ENCODE data around the gene ROR2. TPM values are rescaled to one million over a fixed set of nuclear protein-coding genes. Genes with fewer than 3 reads are reported as not detected.

ROR2 gene
- total and polyA plus RNA-seq, 2 of the 8 experiments (the other 6 are each of a cell fraction or from before 2014, with no cell fraction given) = 2.7 to 4.3 TPM

GRCh38 chr9:91891915-91892314 is 58.1 kb downstream of the ROR2 start:
- no peak overlapping the region for H3K4me2 ChIP-seq (ENCODE audit: insufficient read depth in 1 of 2, low read depth in 2 of 2, low read length in 2 of 2)
- no peak overlapping the region for H4K91ac ChIP-seq (replicated peaks; ENCODE audit: insufficient read length, low read length)
- H4K20me1 ChIP-seq (replicated peaks in 1 of 2; ENCODE audit: control insufficient read depth in 1 of 2, insufficient read depth in 2 of 2, low read length in 2 of 2) = peaks cover 4 to 8% of the 10 kb centered on the region in 2 experiments
- H3K18ac ChIP-seq (ENCODE audit: extremely low read depth, low read length) = no peak overlapping the region
- H3K4me3 ChIP-seq (ENCODE audit: extremely low read depth in 1 of 4, insufficient read depth in 2 of 4, low read depth in 3 of 4, low read length in 4 of 4) = no peak overlapping the region
- H2BK20ac ChIP-seq (ENCODE audit: low read length) = no peak overlapping the region
- H3K14ac ChIP-seq (ENCODE audit: insufficient read length) = no peak overlapping the region
- no peak overlapping the region for H2BK15ac ChIP-seq (ENCODE audit: low read length)
- no peak overlapping the region for H4K5ac ChIP-seq (ENCODE audit: insufficient read length, low read depth, low read length)
- DNase-seq (ENCODE audit: low read depth in 1 of 2, low spot score in 2 of 2) = no peak
- no peak overlapping the region for H3K27ac ChIP-seq (ENCODE audit: low read depth, low read length)
- WGBS, 2 experiments (ENCODE audit: extremely low coverage in 1 of 2, insufficient coverage in 1 of 2, insufficient read length in 1 of 2, insufficient replicate concordance in 2 of 2, low coverage in 1 of 2, low lambda C conversion rate in 2 of 2, missing lambda C conversion rate in 1 of 2) = 93% methylated on average over 6 of the region's 6 CpGs; no CpG with 5 or more reads in 1 of the 2 experiments
- H2BK5ac ChIP-seq (ENCODE audit: low read depth, low read length) = no peak overlapping the region
- H3K23me2 ChIP-seq (ENCODE audit: low read depth, low read length) = no peaks in the 10 kb centered on the region; the same call in 1 of the 2 replicates
- no peak overlapping the region for H2BK120ac ChIP-seq (replicated peaks; ENCODE audit: low read depth, low read length)
- H3K9me3 ChIP-seq (ENCODE audit: insufficient read depth in 2 of 2, low read depth in 1 of 2, low read length in 1 of 2) = no peaks in the 10 kb centered on the region
- H3K9ac ChIP-seq (replicated peaks in 1 of 4; ENCODE audit: extremely low read depth in 1 of 4, low read depth in 3 of 4, low read length in 3 of 4) = no peak overlapping the region
- no peak overlapping the region for H2AK5ac ChIP-seq (ENCODE audit: low read depth, low read length)
- no peak overlapping the region for H2BK12ac ChIP-seq (ENCODE audit: low read depth, low read length)
- H3K27me3 ChIP-seq (replicated peaks in 1 of 4; ENCODE audit: control insufficient read depth in 3 of 4, extremely low read depth in 1 of 4, insufficient read depth in 3 of 4, low read length in 3 of 4) = peaks cover 23 to 37% (median 33%) of the 10 kb centered on the region in 4 experiments
- no peak overlapping the region for H3K56ac ChIP-seq (replicated peaks; ENCODE audit: insufficient read length, low read depth, low read length)
- ChIA-PET POLR2A (ENCODE audit: partially characterized antibody) (no interaction called here), CTCF (ENCODE audit: partially characterized antibody) (interaction anchor here (1.2 to 3.8 kb wide), 3 partner anchors 55 to 62 kb away, joined by 3 to 9 read pairs (median 4); no protein-coding TSS in a partner anchor)
- no peak overlapping the region for H3K4ac ChIP-seq (replicated peaks; ENCODE audit: insufficient read length, low read depth, low read length)
- H2AFZ ChIP-seq (ENCODE audit: low read length) = no peak overlapping the region
- no peak overlapping the region for H4K8ac ChIP-seq (ENCODE audit: extremely low read depth, insufficient read depth, low read length)
- no peaks in the 10 kb centered on the region for H3K36me3 ChIP-seq (ENCODE audit: control insufficient read depth in 2 of 4, insufficient read depth in 4 of 4, low read length in 3 of 4)
- H3K4me1 ChIP-seq (replicated peaks in 1 of 4; ENCODE audit: control insufficient read depth in 3 of 4, insufficient read depth in 4 of 4, low read length in 3 of 4) = peaks cover 0 to 4% (median 3%) of the 10 kb centered on the region in 4 experiments; a peak in 5 of 7 replicates
- no peaks in the 10 kb centered on the region for H3K79me2 ChIP-seq (ENCODE audit: control insufficient read depth in 1 of 2, insufficient read depth in 2 of 2, low read length in 2 of 2)
- H3K23ac ChIP-seq (ENCODE audit: insufficient read length) = no peak overlapping the region
- FAIRE-seq = no peak
- no peaks in the 10 kb centered on the region for H3K79me1 ChIP-seq (ENCODE audit: low read depth, low read length)
- TF ChIP-seq KDM1A (IDR thresholded peaks at IDR 0.05; ENCODE audit: borderline replicate concordance, low read length) = no peak
- TF ChIP-seq PHF8 (conservative IDR thresholded peaks at IDR 0.05; ENCODE audit: low read depth, low read length) = no peak
- TF ChIP-seq CBX5 (IDR thresholded peaks at IDR 0.05; ENCODE audit: low read depth, low read length) = no peak
- TF ChIP-seq RAD21 (IDR thresholded peaks at IDR 0.05 in 1 of 2, conservative IDR thresholded peaks at IDR 0.05 in 1 of 2; ENCODE audit: low read depth in 2 of 2, low read length in 2 of 2) = no peak
- TF ChIP-seq SP2 (IDR thresholded peaks at IDR 0.05; ENCODE audit: low read length) = no peak
- no peak for TF ChIP-seq TCF12 (IDR thresholded peaks at IDR 0.05; ENCODE audit: low read depth, low read length)
- TF ChIP-seq, protein P1, sequence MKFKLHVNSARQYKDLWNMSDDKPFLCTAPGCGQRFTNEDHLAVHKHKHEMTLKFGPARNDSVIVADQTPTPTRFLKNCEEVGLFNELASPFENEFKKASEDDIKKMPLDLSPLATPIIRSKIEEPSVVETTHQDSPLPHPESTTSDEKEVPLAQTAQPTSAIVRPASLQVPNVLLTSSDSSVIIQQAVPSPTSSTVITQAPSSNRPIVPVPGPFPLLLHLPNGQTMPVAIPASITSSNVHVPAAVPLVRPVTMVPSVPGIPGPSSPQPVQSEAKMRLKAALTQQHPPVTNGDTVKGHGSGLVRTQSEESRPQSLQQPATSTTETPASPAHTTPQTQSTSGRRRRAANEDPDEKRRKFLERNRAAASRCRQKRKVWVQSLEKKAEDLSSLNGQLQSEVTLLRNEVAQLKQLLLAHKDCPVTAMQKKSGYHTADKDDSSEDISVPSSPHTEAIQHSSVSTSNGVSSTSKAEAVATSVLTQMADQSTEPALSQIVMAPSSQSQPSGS (IDR thresholded peaks at IDR 0.05; ENCODE audit: low read length) = no peak
- no peak for TF ChIP-seq EP300 (IDR thresholded peaks at IDR 0.05; ENCODE audit: borderline replicate concordance in 1 of 2, low read depth in 2 of 2, low read length in 2 of 2)
- no peak for TF ChIP-seq EZH2 (IDR thresholded peaks at IDR 0.05; ENCODE audit: low read depth, low read length, severe bottlenecking)
- TF ChIP-seq NANOG (IDR thresholded peaks at IDR 0.05; ENCODE audit: insufficient read depth, low read depth, low read length, poor library complexity, severe bottlenecking) = no peak
- TF ChIP-seq SUZ12 (IDR thresholded peaks at IDR 0.05; ENCODE audit: low read length) = no peak

Measured in H1 (cell line).